GM23338 (cell line): ENCODE data around the gene PTPRN2. TPM values are rescaled to one million over a fixed set of nuclear protein-coding genes. Genes with fewer than 3 reads are reported as not detected.

Experiments used
- ATAC-seq: fragments of 200-7000 bp; cut with Tn5 transposase; 3 replicates; pipeline ENCODE4 v1.9.1; 2020
- DNase-seq: peaks from one replicate; pipeline ENCODE4 v3.0.0-alpha.2; 2015; ENCODE audit warnings: low spot score
- H2AFZ ChIP-seq: fragments of 200-600 bp; sonication (generic); 2 replicates; pipeline ENCODE4 v1.8.0; 2016; ENCODE audit warnings: antibody characterized with exemption, mild to moderate bottlenecking, moderate library complexity
- H3F3A ChIP-seq: fragments of 200-600 bp; sonication (generic); replicated peaks from 2 replicates; pipeline ENCODE4 v1.8.0; 2017; ENCODE audit warnings: antibody characterized with exemption, mixed run types, low read depth
- H3K27ac ChIP-seq: fragments of 200-600 bp; sonication (generic); 2 replicates; pipeline ENCODE4 v1.6.1; 2016; ENCODE audit warnings: low read depth
- H3K27me3 ChIP-seq: fragments of 200-600 bp; sonication (generic); 2 replicates; pipeline ENCODE4 v1.8.0; 2016; ENCODE audit warnings: mild to moderate bottlenecking, mixed run types, moderate library complexity; ENCODE audit not compliant: insufficient read depth
- H3K36me3 ChIP-seq: fragments of 200-600 bp; sonication (generic); 2 replicates; pipeline ENCODE4 v1.8.0; 2016; ENCODE audit warnings: mild to moderate bottlenecking; ENCODE audit not compliant: insufficient read depth
- H3K4me1 ChIP-seq: fragments of 200-600 bp; sonication (generic); 2 replicates; pipeline ENCODE4 v1.8.0; 2016; ENCODE audit warnings: mild to moderate bottlenecking, moderate library complexity; ENCODE audit not compliant: insufficient read depth
- H3K4me2 ChIP-seq: fragments of 200-600 bp; sonication (generic); 2 replicates; pipeline ENCODE4 v1.7.1; 2017; ENCODE audit warnings: mixed run types
- H3K4me3 ChIP-seq: fragments of 200-600 bp; sonication (generic); 2 replicates; pipeline ENCODE4 v1.6.1; 2016; ENCODE audit warnings: mixed run types
- H3K79me2 ChIP-seq: fragments of 200-600 bp; sonication (generic); replicated peaks from 2 replicates; pipeline ENCODE4 v1.8.0; 2017; ENCODE audit warnings: mild to moderate bottlenecking; ENCODE audit not compliant: insufficient read depth
- H3K9me2 ChIP-seq: fragments of 200-600 bp; sonication (generic); 2 replicates; pipeline ENCODE4 v1.8.0; 2017; ENCODE audit not compliant: insufficient read depth
- H4K20me1 ChIP-seq: fragments of 200-600 bp; sonication (generic); replicated peaks from 2 replicates; pipeline ENCODE4 v1.8.0; 2017; ENCODE audit warnings: mild to moderate bottlenecking; ENCODE audit not compliant: insufficient read depth
- H3K27ac Mint-ChIP-seq: 2 replicates; pipeline ENCODE4 v1.8.0; 2020; ENCODE audit warnings: inconsistent platforms, mild to moderate bottlenecking, moderate library complexity, mixed read lengths
- H3K27me3 Mint-ChIP-seq: 3 replicates; pipeline ENCODE4 v1.8.0; 2022; ENCODE audit warnings: low read depth, mild to moderate bottlenecking, moderate library complexity, mixed read lengths, inconsistent platforms; ENCODE audit not compliant: insufficient read depth, poor library complexity
- H3K36me3 Mint-ChIP-seq: 3 replicates; pipeline ENCODE4 v1.8.0; 2021; ENCODE audit warnings: low read depth, mild to moderate bottlenecking, inconsistent platforms, moderate library complexity, mixed read lengths
- H3K4me1 Mint-ChIP-seq: 3 replicates; pipeline ENCODE4 v1.8.0; 2020; ENCODE audit warnings: mild to moderate bottlenecking, inconsistent platforms, mixed read lengths
- H3K4me3 Mint-ChIP-seq: 3 replicates; pipeline ENCODE4 v1.8.0; 2021; ENCODE audit warnings: moderate library complexity, mild to moderate bottlenecking, inconsistent platforms, mixed read lengths
- H3K9me3 Mint-ChIP-seq: 3 replicates; pipeline ENCODE4 v1.8.0; 2020; ENCODE audit warnings: moderate library complexity, mild to moderate bottlenecking, inconsistent platforms, mixed read lengths
- CREB1 ChIP-seq: fragments of 250-450 bp; sonication (Bioruptor Pico); IDR thresholded peaks from 2 replicates; pipeline ENCODE4 v1.5.0; 2020; ENCODE audit warnings: low read depth, mild to moderate bottlenecking, moderate library complexity
- CTCF ChIP-seq, 2 experiments: fragments of 200-600 bp in 1 of 2; sonication (generic) in 1 of 2; conservative IDR thresholded peaks; 2 replicates each; pipeline versions ENCODE4 v1.5.1 to v1.6.1; 2016 to 2017; ENCODE audit warnings: antibody characterized with exemption in 2 of 2, low read depth in 2 of 2, mild to moderate bottlenecking in 2 of 2, moderate library complexity in 1 of 2
- ETS1 ChIP-seq: IDR thresholded peaks from 2 replicates; pipeline ENCODE4 v1.6.1; 2016; ENCODE audit warnings: antibody characterized with exemption
- EZH2 ChIP-seq: fragments of 200-600 bp; sonication (generic); IDR thresholded peaks from one replicate; pipeline ENCODE4 v1.8.0; 2017; ENCODE audit warnings: antibody characterized with exemption, mild to moderate bottlenecking, low read depth; ENCODE audit not compliant: unreplicated experiment
- NANOG ChIP-seq: IDR thresholded peaks from 2 replicates; pipeline ENCODE4 v1.6.1; 2016; ENCODE audit warnings: antibody characterized with exemption, borderline replicate concordance
- POLR2AphosphoS5 ChIP-seq: IDR thresholded peaks from 2 replicates; pipeline ENCODE4 v1.6.1; 2016; ENCODE audit warnings: antibody characterized with exemption, low read depth
- REST ChIP-seq: IDR thresholded peaks from one replicate; pipeline ENCODE4 v1.6.1; 2018; ENCODE audit warnings: antibody characterized with exemption; ENCODE audit not compliant: unreplicated experiment
- STAT1 ChIP-seq: IDR thresholded peaks from one replicate; pipeline ENCODE4 v1.6.1; 2016; ENCODE audit warnings: antibody characterized with exemption; ENCODE audit not compliant: unreplicated experiment
- ZNF114 ChIP-seq: fragments of 250-450 bp; sonication (Bioruptor Pico); IDR thresholded peaks from 2 replicates; pipeline ENCODE4 v1.5.0; 2020; ENCODE audit warnings: mild to moderate bottlenecking, moderate library complexity
- ZNF462 ChIP-seq: fragments of 250-450 bp; sonication (Bioruptor Pico); IDR thresholded peaks from 2 replicates; pipeline ENCODE4 v1.5.0; 2020; ENCODE audit warnings: mild to moderate bottlenecking, moderate library complexity
- polyA plus RNA-seq: library from polyadenylated mRNA; unstranded; fragments of >200 nt; fragmentation: Nextera tagmentation; extraction: Ambion mirVana; gene quantifications from 2 replicates; pipeline ENCODE4 v1.2.1, GENCODE V29; 2016
- total RNA-seq: library from RNA; depleted of rRNA; stranded (reverse); fragments of >200 nt; shearing (Covaris generic); gene quantifications from 2 replicates; pipeline ENCODE4 v1.2.3, GENCODE V29; 2014

The PTPRN2 gene
- total and polyA plus RNA-seq, 2 experiments from 2014 or later: 0.87 to 4.0 TPM

- TF ChIP-seq ZNF462 (CRISPR knock-in tag): no peak
- no peak for TF ChIP-seq EZH2
- no peak for TF ChIP-seq CREB1 (CRISPR knock-in tag)
- no peak for TF ChIP-seq POLR2AphosphoS5
Measured at GRCh38 chr7:157819455-157819807, 768.2 kb downstream of the PTPRN2 start (continued).

GRCh38 chr7:157818701-157819454, 768.7 kb downstream of the PTPRN2 start:
- Histone ChIP-seq H3K79me2 (no peaks in the 10 kb centered on the region), H3K27me3 (no peaks in the 10 kb centered on the region), H3K4me1 (no peaks in the 10 kb centered on the region), H3F3A (no peaks in the 10 kb centered on the region), H3K9me2 (no peaks in the 10 kb centered on the region), H3K4me3 (no peak overlapping the region), H4K20me1 (no peaks in the 10 kb centered on the region), H3K27ac (no peak overlapping the region), H3K4me2 (no peak overlapping the region), H2AFZ (no peak overlapping the region), H3K36me3 (no peaks in the 10 kb centered on the region)
- DNase-seq (no peak), ATAC-seq (no peak)
- Mint-ChIP-seq H3K27me3 (peaks cover 5% of the 10 kb centered on the region), H3K9me3 (peaks cover 58% of the 10 kb centered on the region), H3K4me3 (no peak overlapping the region), H3K27ac (no peak overlapping the region), H3K36me3 (peaks cover 15% of the 10 kb centered on the region), H3K4me1 (no peaks in the 10 kb centered on the region)
- TF ChIP-seq ZNF114 (CRISPR knock-in tag) (no peak), STAT1 (no peak), NANOG (no peak), POLR2AphosphoS5 (no peak), REST (no peak), CTCF (conservative IDR thresholded peaks at IDR 0.05; ENCODE audit: low read depth in 2 of 2) (no peak), ETS1 (no peak), EZH2 (no peak)
